ENCODE results near the gene ERVH48-1.
"Not testable (repeated sequence)": the region's sequence is repeated elsewhere in the genome, so short reads cannot be mapped to it uniquely, and the experiment has no call there.

- TF ChIP-seq EHMT2 (IDR thresholded peaks at IDR 0.05; ENCODE audit: low read depth); CTCF (IDR thresholded peaks at IDR 0.05): not testable (repeated sequence)
Measured at GRCh38 chr21:42911920-42912319, 13.5 kb downstream of the ERVH48-1 start.
